ENCODE data around the gene MED16. TPM values are rescaled to one million over a fixed set of nuclear protein-coding genes. Genes with fewer than 3 reads are reported as not detected.

MED16 gene
- total and polyA plus RNA-seq, 2 of the 4 experiments (the other 2 are of a cell fraction) = 8.1 to 40.2 TPM

GRCh38 chr19:861141-861755 lies 31.7 kb downstream of the MED16 start:
- dilution Hi-C loops (cut with HindIII; ENCODE audit: low sequenced_read_pairs, unreplicated experiment) (no loop called here), in situ Hi-C loops (cut with MboI; ENCODE audit: low sequenced_read_pairs) (no loop called here), intact Hi-C loops (cut with micrococcal nuclease) (loop anchor here (10.0 kb wide), 1 partner anchor 196 kb away; the partner anchor contains the start of gene RNF126)
- no peak overlapping the region for H2BK15ac ChIP-seq (ENCODE audit: low read depth, low read length)
- no peak overlapping the region for H3K23ac ChIP-seq (ENCODE audit: low read depth, low read length)
- H3K18ac ChIP-seq (ENCODE audit: low read depth, low read length) = no peak overlapping the region
- H3K56ac ChIP-seq (ENCODE audit: extremely low read depth, insufficient read depth, low read length) = no peak overlapping the region
- H3K4me3 ChIP-seq (ENCODE audit: insufficient read depth, low read depth, low read length) = no peak overlapping the region
- CTCF ChIA-PET = no interaction called here
- H3K4me1 ChIP-seq (ENCODE audit: control insufficient read depth, insufficient read depth, low read length) = peaks cover 3% of the 10 kb centered on the region; the same call in 1 of the 2 replicates
- H3K9me1 ChIP-seq (ENCODE audit: insufficient read depth, low read length) = no peaks in the 10 kb centered on the region
- no peak overlapping the region for H3K4me2 ChIP-seq (ENCODE audit: low read depth, low read length)
- H3K4ac ChIP-seq (ENCODE audit: low read depth, low read length) = no peak overlapping the region
- no peak for DNase-seq
- no peaks in the 10 kb centered on the region for H3K27me3 ChIP-seq (ENCODE audit: control insufficient read depth, insufficient read depth, low read length)
- no peak overlapping the region for H2AFZ ChIP-seq (replicated peaks; ENCODE audit: low read length, poor library complexity)
- H4K8ac ChIP-seq (ENCODE audit: low read depth in 2 of 2, low read length in 2 of 2) = no peak overlapping the region
- H2BK5ac ChIP-seq (ENCODE audit: low read depth, low read length, poor library complexity, severe bottlenecking) = no peak overlapping the region
- no peaks in the 10 kb centered on the region for H3K79me1 ChIP-seq (ENCODE audit: low read depth in 1 of 2, low read length in 2 of 2)
- no peaks in the 10 kb centered on the region; the same call in 1 of the 2 replicates for H4K20me1 ChIP-seq (ENCODE audit: insufficient read depth, low read length)
- H3K27ac ChIP-seq (ENCODE audit: insufficient read depth, low read length) = no peak overlapping the region
- H2BK20ac ChIP-seq (ENCODE audit: low read depth, low read length) = no peak overlapping the region
- no peak for TF ChIP-seq MAFK (IDR thresholded peaks at IDR 0.05; ENCODE audit: low read depth, low read length)
- TF ChIP-seq ELK1 (IDR thresholded peaks at IDR 0.05; ENCODE audit: borderline replicate concordance, low read depth, low read length) = no peak
- no peak for TF ChIP-seq NFE2L2 (IDR thresholded peaks at IDR 0.05; ENCODE audit: low read depth, low read length)
- TF ChIP-seq CEBPB (IDR thresholded peaks at IDR 0.05; ENCODE audit: low read depth, low read length) = no peak
- no peak for TF ChIP-seq RAD21 (IDR thresholded peaks at IDR 0.05; ENCODE audit: low read length)
- TF ChIP-seq RCOR1 (IDR thresholded peaks at IDR 0.05; ENCODE audit: insufficient replicate concordance, low read length) = no peak
- no peak for TF ChIP-seq RFX5 (IDR thresholded peaks at IDR 0.05; ENCODE audit: low read depth, low read length)
- TF ChIP-seq MXI1 (IDR thresholded peaks at IDR 0.05; ENCODE audit: borderline replicate concordance, low read depth, low read length) = no peak
- no peak for TF ChIP-seq POLR2A (IDR thresholded peaks at IDR 0.05; ENCODE audit: low read depth, low read length)
- no peak for TF ChIP-seq SMC3 (IDR thresholded peaks at IDR 0.05; ENCODE audit: low read depth, low read length)
- TF ChIP-seq CTCF (conservative IDR thresholded peaks at IDR 0.05; ENCODE audit: low read depth, low read length) = no peak
- TF ChIP-seq USF2 (IDR thresholded peaks at IDR 0.05; ENCODE audit: low read depth, low read length) = no peak
- TF ChIP-seq BHLHE40 (IDR thresholded peaks at IDR 0.05; ENCODE audit: low read depth, low read length) = no peak
- no peak for TF ChIP-seq FOS (IDR thresholded peaks at IDR 0.05; ENCODE audit: low read depth, low read length)
- TF ChIP-seq CHD1 (IDR thresholded peaks at IDR 0.05; ENCODE audit: low read depth, low read length) = no peak
- no peak for TF ChIP-seq MAZ (IDR thresholded peaks at IDR 0.05; ENCODE audit: borderline replicate concordance, low read depth, low read length)
- 67% methylated on average over 8 of the region's 35 CpGs; no CpG with 5 or more reads in 1 of the 2 experiments for WGBS, 2 experiments (ENCODE audit: extremely low coverage in 2 of 2, insufficient read length in 1 of 2)
- no peak overlapping the region for H3K9ac ChIP-seq (ENCODE audit: low read depth, low read length)
- no peak overlapping the region for H2BK120ac ChIP-seq (ENCODE audit: low read depth, low read length)
- no TSS peak for BruUV-seq (replicated peaks)
- peak overlapping the region; percentile 24 for H2AK9ac ChIP-seq (replicated peaks; ENCODE audit: low read depth, low read length, poor library complexity)
- no peak overlapping the region for H3K14ac ChIP-seq (replicated peaks; ENCODE audit: low read depth, low read length)
- no peak overlapping the region for H4K91ac ChIP-seq (ENCODE audit: insufficient read depth, low read depth, low read length)
- POLR2A ChIA-PET (ENCODE audit: unreplicated experiment) = interaction anchor here (0.5 kb wide), 1 partner anchor 80 kb away, joined by 3 read pairs; no protein-coding TSS in a partner anchor
- no peaks in the 10 kb centered on the region for H3K36me3 ChIP-seq (ENCODE audit: control insufficient read depth, insufficient read depth, low read length)
- ATAC-seq (ENCODE audit: low read depth) = no peak
- H2AK5ac ChIP-seq (ENCODE audit: low read depth, low read length) = 0 out of 2 replicates have a peak overlapping the region, but pooled peaks have one; percentile 16
- H3K9me3 ChIP-seq (ENCODE audit: control insufficient read depth, insufficient read depth, low read length) = no peaks in the 10 kb centered on the region
- no peak overlapping the region for H4K5ac ChIP-seq (ENCODE audit: low read depth, low read length)

All from IMR-90 (cell line).